Esophagus squamous epithelium (tissue), 5 donors: ENCODE measurements around the gene LDLRAD2. TPM values are rescaled to one million over a fixed set of nuclear protein-coding genes. Genes with fewer than 3 reads are reported as not detected.

Source experiments
- DNase-seq: peaks from one replicate; lab custom pipeline; 2025; lab: John Stamatoyannopoulos, UW
- H3K27ac ChIP-seq, 4 donors: fragments of 200-600 bp; sonication (generic); one replicate each; pipeline ENCODE4 v1.5.1; 2016 to 2019; ENCODE audit warnings: mild to moderate bottlenecking in 1 of 4
- H3K27me3 ChIP-seq, 4 donors: fragments of 200-600 bp; sonication (generic); 1 replicate in 3 of 4; 2 replicates in 1 of 4; pipeline versions ENCODE4 v1.5.1 to v1.6.0; 2017 to 2021; ENCODE audit warnings: antibody characterized with exemption in 1 of 4
- H3K36me3 ChIP-seq, 3 donors: fragments of 200-600 bp; sonication (generic); one replicate each; pipeline ENCODE4 v1.5.1; 2016 to 2019
- H3K4me1 ChIP-seq, 3 donors: fragments of 200-600 bp; sonication (generic); one replicate each; pipeline ENCODE4 v1.5.1; 2017 to 2019
- H3K4me3 ChIP-seq, 4 donors: fragments of 200-600 bp; sonication (generic); 1 replicate in 3 of 4; 2 replicates in 1 of 4; pipeline ENCODE4 v1.5.1; 2016 to 2019; ENCODE audit warnings: mild to moderate bottlenecking in 2 of 4, moderate library complexity in 1 of 4
- H3K9me3 ChIP-seq, 3 donors: fragments of 200-600 bp; sonication (generic); one replicate each; pipeline ENCODE4 v1.5.1; 2016 to 2019
- POLR2A ChIP-seq, 4 donors: fragments of 450-650 bp; IDR thresholded peaks; one replicate each; pipeline ENCODE4 v1.6.1; 2017; ENCODE audit warnings: antibody characterized with exemption in 4 of 4, mild to moderate bottlenecking in 4 of 4, moderate library complexity in 3 of 4
- WGBS, 2 donors: methylation state at CpG; one replicate each; pipeline ENCODE4 v1.1.5; 2018; 5-methylcytosine and 5-hydroxymethylcytosine counted together
- intact Hi-C: fragments of 100-400 bp; cut with DNase I; formaldehyde crosslinking; loops from one replicate; pipeline ENCODE4 v1.15.0; 2022
- total RNA-seq, 4 donors: library from RNA; depleted of rRNA; stranded (reverse); fragments of >200 nt; gene quantifications; one replicate each; pipeline ENCODE4 v1.1.0, GENCODE V29; 2016
- TF ChIP-seq, protein P1 (sequence below), 6 experiments: fragments of 450-650 bp in 4 of 6; fragments of 200-600 bp in 2 of 6; sonication (generic) in 2 of 6; IDR thresholded peaks; one replicate each; pipeline ENCODE4 v1.5.1; 2016 to 2019; ENCODE audit warnings: antibody characterized with exemption in 6 of 6, mild to moderate bottlenecking in 4 of 6, moderate library complexity in 4 of 6
- donor health status: DM: yes; HTN: yes; CAD: no.

LDLRAD2 gene
- total RNA-seq, 4 donors from 2014 or later = not detected

GRCh38 chr1:21816602-21817302 is 4.7 kb downstream of the LDLRAD2 start:
- Histone ChIP-seq H3K4me1 (peaks cover 0 to 19% (median 5%) of the 10 kb centered on the region in 3 donors), H3K4me3 (no peak overlapping the region), H3K36me3 (peaks cover 0 to 14% (median 0%) of the 10 kb centered on the region in 3 donors), H3K9me3 (no peaks in the 10 kb centered on the region), H3K27me3 (peaks cover 0 to 15% (median 1%) of the 10 kb centered on the region in 4 donors), H3K27ac (no peak overlapping the region)
- WGBS, 2 donors = 80 to 92% methylated on average over 8 of the region's 8 CpGs
- DNase-seq = no peak
- intact Hi-C loops = no loop called here
- TF ChIP-seq POLR2A (IDR thresholded peaks at IDR 0.05) = no peak
- TF ChIP-seq, protein P1, sequence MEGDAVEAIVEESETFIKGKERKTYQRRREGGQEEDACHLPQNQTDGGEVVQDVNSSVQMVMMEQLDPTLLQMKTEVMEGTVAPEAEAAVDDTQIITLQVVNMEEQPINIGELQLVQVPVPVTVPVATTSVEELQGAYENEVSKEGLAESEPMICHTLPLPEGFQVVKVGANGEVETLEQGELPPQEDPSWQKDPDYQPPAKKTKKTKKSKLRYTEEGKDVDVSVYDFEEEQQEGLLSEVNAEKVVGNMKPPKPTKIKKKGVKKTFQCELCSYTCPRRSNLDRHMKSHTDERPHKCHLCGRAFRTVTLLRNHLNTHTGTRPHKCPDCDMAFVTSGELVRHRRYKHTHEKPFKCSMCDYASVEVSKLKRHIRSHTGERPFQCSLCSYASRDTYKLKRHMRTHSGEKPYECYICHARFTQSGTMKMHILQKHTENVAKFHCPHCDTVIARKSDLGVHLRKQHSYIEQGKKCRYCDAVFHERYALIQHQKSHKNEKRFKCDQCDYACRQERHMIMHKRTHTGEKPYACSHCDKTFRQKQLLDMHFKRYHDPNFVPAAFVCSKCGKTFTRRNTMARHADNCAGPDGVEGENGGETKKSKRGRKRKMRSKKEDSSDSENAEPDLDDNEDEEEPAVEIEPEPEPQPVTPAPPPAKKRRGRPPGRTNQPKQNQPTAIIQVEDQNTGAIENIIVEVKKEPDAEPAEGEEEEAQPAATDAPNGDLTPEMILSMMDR (IDR thresholded peaks at IDR 0.05) = no peak

DNA sequence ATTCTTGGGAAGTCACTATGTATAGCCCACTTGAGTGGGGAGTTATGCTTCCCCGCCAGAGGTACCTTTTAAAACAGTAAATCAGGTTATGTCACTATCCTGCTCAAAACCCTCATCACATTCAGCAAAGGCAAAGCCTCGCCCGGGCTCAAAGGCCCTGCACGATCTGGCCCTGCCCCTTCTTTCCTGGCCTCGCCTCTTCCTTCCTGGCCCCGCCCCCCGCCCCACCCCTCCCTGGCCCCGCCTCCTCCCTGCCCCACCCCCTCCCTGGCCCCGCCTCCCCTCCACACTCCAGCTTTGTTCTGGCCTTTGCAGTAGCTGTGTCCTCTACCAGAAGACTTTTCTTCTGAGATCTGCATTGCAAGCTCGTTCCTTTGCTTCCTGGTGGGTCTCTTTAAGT is 6.6 kb downstream of the LDLRAD2 start:
- TF ChIP-seq, protein P1 (IDR thresholded peaks at IDR 0.05) = no peak
- no peak for TF ChIP-seq POLR2A (IDR thresholded peaks at IDR 0.05)
- no peak for DNase-seq
- Histone ChIP-seq H3K27me3 (peaks cover 0 to 11% (median 1%) of the 10 kb centered on the region in 4 donors), H3K27ac (peak overlapping the region in 1 of 4 donors; percentile 9), H3K9me3 (no peaks in the 10 kb centered on the region), H3K4me1 (peaks cover 0 to 19% (median 5%) of the 10 kb centered on the region in 3 donors), H3K36me3 (peaks cover 8 to 33% (median 14%) of the 10 kb centered on the region in 3 donors), H3K4me3 (no peak overlapping the region)
- intact Hi-C loops = no loop called here
- WGBS, 2 donors = 23 to 40% methylated on average over 5 to 8 of the region's 10 CpGs

DNA sequence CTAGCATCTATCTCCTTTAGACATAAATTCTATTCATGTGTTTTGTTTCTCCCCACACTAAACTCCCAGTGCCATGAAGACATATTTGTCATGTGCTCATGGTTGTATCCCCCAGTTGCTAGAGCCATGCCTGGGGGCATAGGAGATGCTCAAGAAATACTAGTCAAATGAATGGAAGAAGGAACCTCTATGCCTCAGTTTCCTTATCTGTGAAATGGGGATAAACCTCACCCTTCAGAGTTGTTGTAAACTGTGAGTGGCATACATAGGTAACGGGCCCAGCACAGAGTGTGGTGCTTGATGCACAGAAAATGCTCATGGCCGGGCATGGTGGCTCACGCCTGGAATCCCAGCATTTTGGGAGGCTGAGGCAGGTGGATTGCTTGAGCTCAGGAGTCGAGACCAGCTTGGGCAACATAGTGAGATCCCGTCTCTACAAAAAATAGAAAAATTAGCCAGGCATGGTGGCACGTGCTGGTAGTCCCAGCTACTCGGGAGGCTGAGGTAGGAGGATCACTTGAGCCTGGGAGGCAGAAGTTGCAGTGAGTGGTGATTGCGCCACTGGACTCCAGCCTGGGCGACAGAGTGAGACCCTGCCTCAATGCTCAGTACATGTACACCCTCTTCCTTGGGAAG is 8.7 kb downstream of the LDLRAD2 start:
- 89 to 92% methylated on average over 9 of the region's 9 CpGs for WGBS, 2 donors
- Histone ChIP-seq H3K9me3 (no peaks in the 10 kb centered on the region), H3K4me3 (no peak overlapping the region), H3K4me1 (peaks cover 0 to 3% (median 0%) of the 10 kb centered on the region in 3 donors), H3K27me3 (no peaks in the 10 kb centered on the region), H3K27ac (no peak overlapping the region), H3K36me3 (peaks cover 19 to 54% (median 23%) of the 10 kb centered on the region in 3 donors)
- DNase-seq = no peak
- TF ChIP-seq, protein P1 (IDR thresholded peaks at IDR 0.05) = no peak
- TF ChIP-seq POLR2A (IDR thresholded peaks at IDR 0.05) = no peak
- intact Hi-C loops = no loop called here

- Histone ChIP-seq H3K9me3 (no peaks in the 10 kb centered on the region), H3K36me3 (peaks cover 19 to 61% (median 25%) of the 10 kb centered on the region in 3 donors), H3K4me1 (peaks cover 0 to 5% (median 0%) of the 10 kb centered on the region in 3 donors), H3K27ac (no peak overlapping the region), H3K27me3 (no peaks in the 10 kb centered on the region), H3K4me3 (no peak overlapping the region)
- TF ChIP-seq, protein P1 (IDR thresholded peaks at IDR 0.05) = no peak
- TF ChIP-seq POLR2A (IDR thresholded peaks at IDR 0.05) = no peak
- intact Hi-C loops = no loop called here
- DNase-seq = no peak
- WGBS, 2 donors = 90% methylated on average over 6 to 8 of the region's 11 CpGs
Observed at GRCh38 chr1:21821385-21822019, 9.4 kb downstream of the LDLRAD2 start.
